Vein endothelial cell (primary cell): ENCODE results near the gene ACRBP. TPM values are rescaled to one million over a fixed set of nuclear protein-coding genes. Genes with fewer than 3 reads are reported as not detected.

Source experiments
- total RNA-seq: library from RNA; depleted of rRNA; stranded (reverse); fragments of >200 nt; gene quantifications from 2 replicates; pipeline ENCODE4 v1.2.3, GENCODE V29; 2012

The ACRBP gene
- 0.57 and 1.6 TPM in 2 replicates for total RNA-seq

GRCh38 chr12:6647083-6647604 is at the start of gene ACRBP:
Gene ACRBP, minus strand, starts transcription at chr12:6647432. Its CDS starts 66 bp downstream, at chr12:6647366.

GRCh38 chr12:6688999-6689882 is 42.0 kb upstream of the ACRBP start, which contains the start of gene ZNF384:
Gene ZNF384, minus strand, starts transcription at chr12:6689375. Its CDS starts 9,855 bp downstream, at chr12:6679520.

GRCh38 chr12:6662906-6663742 is 15.9 kb upstream of the ACRBP start, which contains the start of gene ING4:
Gene ING4, minus strand, starts transcription at chr12:6663119. Its CDS starts 18 bp downstream, at chr12:6663101.

GRCh38 chr12:6635856-6636531 is 11.2 kb downstream of the ACRBP start, which contains the start of gene LPAR5:
Gene LPAR5, minus strand, starts transcription at chr12:6635959. Its CDS starts 14,711 bp downstream, at chr12:6621248.

Other genes starting within 250 kb of the ACRBP start
- gene CD27, start 202.5 kb downstream of the ACRBP start, total RNA-seq: not detected in 2 replicates
- 8.2 and 9.3 TPM in 2 replicates for gene TAPBPL, start 195.4 kb downstream of the ACRBP start, total RNA-seq
- 4.6 and 4.8 TPM in 2 replicates for gene VAMP1, start 176.8 kb downstream of the ACRBP start, total RNA-seq
- 80.0 and 92.2 TPM in 2 replicates for gene MRPL51, start 154.2 kb downstream of the ACRBP start, total RNA-seq
- 38.2 and 48.4 TPM in 2 replicates for gene NCAPD2, start 153.3 kb downstream of the ACRBP start, total RNA-seq
- gene GAPDH, start 112.9 kb downstream of the ACRBP start, total RNA-seq: 6,940 and 9,259 TPM in 2 replicates
- gene IFFO1, start 91.4 kb downstream of the ACRBP start, total RNA-seq: 9.7 and 12.7 TPM in 2 replicates
- gene NOP2, start 79.1 kb downstream of the ACRBP start, total RNA-seq: 35.3 and 40.0 TPM in 2 replicates
- gene CHD4, start 40.1 kb downstream of the ACRBP start, total RNA-seq: 225 and 228 TPM in 2 replicates
- 0.10 TPM in 1 of 2 replicates, not detected in the other for gene LPAR5, start 11.5 kb downstream of the ACRBP start, total RNA-seq
- gene ING4, start 15.7 kb upstream of the ACRBP start, total RNA-seq: 37.7 and 40.8 TPM in 2 replicates
- gene ZNF384, start 41.9 kb upstream of the ACRBP start, total RNA-seq: 30.2 and 31.4 TPM in 2 replicates
- gene PIANP, start 53.4 kb upstream of the ACRBP start, total RNA-seq: not detected in 2 replicates
- gene COPS7A, start 76.6 kb upstream of the ACRBP start, total RNA-seq: 42.5 and 45.7 TPM in 2 replicates
- gene MLF2, start 105.7 kb upstream of the ACRBP start, total RNA-seq: 141 and 153 TPM in 2 replicates
- 126 and 169 TPM in 2 replicates for gene PTMS, start 118.9 kb upstream of the ACRBP start, total RNA-seq
- 0.10 and 0.33 TPM in 2 replicates for gene LAG3, start 125.1 kb upstream of the ACRBP start, total RNA-seq
- not detected in 2 replicates for gene CD4, start 142.1 kb upstream of the ACRBP start, total RNA-seq
- 3.4 and 6.5 TPM in 2 replicates for gene GPR162, start 174.4 kb upstream of the ACRBP start, total RNA-seq
- gene P3H3, start 181.0 kb upstream of the ACRBP start, total RNA-seq: 43.7 and 58.1 TPM in 2 replicates
- 2.6 and 2.9 TPM in 2 replicates for gene GNB3, start 193.5 kb upstream of the ACRBP start, total RNA-seq
- gene CDCA3, start 203.9 kb upstream of the ACRBP start, total RNA-seq: 8.2 and 21.6 TPM in 2 replicates
- gene USP5, start 204.7 kb upstream of the ACRBP start, total RNA-seq: 93.1 and 105 TPM in 2 replicates
- gene TPI1, start 220.1 kb upstream of the ACRBP start, total RNA-seq: 757 and 836 TPM in 2 replicates
- gene SPSB2, start 225.9 kb upstream of the ACRBP start, total RNA-seq: 3.3 and 4.3 TPM in 2 replicates